GM19328 (cell line): ENCODE results near the gene CLEC16A.
A peak's percentile ranks its signal among the peaks of the same experiment; 100 is the strongest.
"Not testable (repeated sequence)": the region's sequence is repeated elsewhere in the genome, so short reads cannot be mapped to it uniquely, and the experiment has no call there.

Source experiments
- ATAC-seq: cut with Tn5 transposase; IDR thresholded peaks from one replicate; pipeline ENCODE4 v1.9.1; 2021; ENCODE audit warnings: mild to moderate bottlenecking, moderate library complexity; ENCODE audit not compliant: unreplicated experiment

The CLEC16A gene

GRCh38 chr16:10965440-10966061 lies 21.2 kb downstream of the CLEC16A start:
- ATAC-seq = peak; percentile 53

GRCh38 chr16:10966129-10966528 lies 21.8 kb downstream of the CLEC16A start:
- ATAC-seq = no peak

DNA sequence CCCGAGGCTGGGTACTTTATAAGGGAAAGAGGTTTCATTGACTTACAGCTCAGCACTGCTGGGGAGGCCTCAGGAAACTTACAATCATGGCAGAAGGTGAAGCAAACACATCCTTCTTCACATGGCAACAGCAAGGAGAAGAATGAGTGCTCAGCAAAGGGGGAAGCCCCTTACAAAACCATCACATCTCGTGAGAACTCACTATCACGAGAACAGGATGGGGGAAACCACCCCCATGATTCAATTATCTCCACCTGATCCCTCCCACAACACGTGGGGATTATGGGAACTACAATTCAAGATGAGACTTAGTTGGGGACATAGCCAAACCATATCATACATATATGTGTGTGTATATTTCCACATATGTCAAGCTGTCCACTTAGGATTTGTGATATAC lies 22.2 kb downstream of the CLEC16A start:
- not testable (repeated sequence) for ATAC-seq

GRCh38 chr16:10967986-10968385 lies 23.6 kb downstream of the CLEC16A start:
- ATAC-seq = no peak

DNA sequence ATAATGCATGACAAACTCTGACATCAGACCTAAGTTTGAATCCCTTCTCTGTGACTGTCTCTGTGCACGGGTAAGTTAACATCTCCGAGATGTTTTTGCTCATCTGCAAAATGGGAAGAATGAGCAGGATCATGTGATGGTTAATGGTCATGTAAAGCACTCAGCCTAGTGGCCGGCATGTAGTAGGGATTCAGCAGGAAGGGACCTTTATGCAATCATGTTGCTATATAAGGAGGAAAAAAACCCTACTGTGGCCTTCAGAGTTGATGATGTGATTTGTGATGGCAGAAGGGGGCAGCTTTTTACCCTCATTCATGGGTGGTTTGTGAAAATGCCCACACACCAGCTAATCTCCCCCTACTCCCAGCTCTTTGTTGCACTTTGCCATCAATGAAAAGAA lies 24.1 kb downstream of the CLEC16A start:
- no peak for ATAC-seq

DNA sequence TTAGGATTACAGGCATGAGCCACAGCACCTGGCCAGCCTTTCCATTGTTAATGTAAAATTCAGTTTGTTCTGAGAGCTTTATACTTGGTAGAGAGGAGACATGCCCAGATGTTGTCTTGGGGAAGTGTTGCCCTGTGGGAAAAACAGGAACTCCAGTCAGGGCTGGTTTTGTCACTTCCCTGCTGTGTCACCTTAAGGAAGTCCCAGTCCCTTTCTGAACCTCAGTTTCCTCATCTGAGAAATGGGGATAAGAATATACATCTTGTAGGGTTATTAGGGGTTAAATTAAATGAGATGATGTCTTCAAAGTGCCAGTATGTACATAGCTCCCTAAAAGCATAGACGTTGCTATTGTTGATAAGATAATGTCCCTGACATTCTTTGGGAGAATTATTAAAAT lies 25.3 kb downstream of the CLEC16A start:
- no peak for ATAC-seq

DNA sequence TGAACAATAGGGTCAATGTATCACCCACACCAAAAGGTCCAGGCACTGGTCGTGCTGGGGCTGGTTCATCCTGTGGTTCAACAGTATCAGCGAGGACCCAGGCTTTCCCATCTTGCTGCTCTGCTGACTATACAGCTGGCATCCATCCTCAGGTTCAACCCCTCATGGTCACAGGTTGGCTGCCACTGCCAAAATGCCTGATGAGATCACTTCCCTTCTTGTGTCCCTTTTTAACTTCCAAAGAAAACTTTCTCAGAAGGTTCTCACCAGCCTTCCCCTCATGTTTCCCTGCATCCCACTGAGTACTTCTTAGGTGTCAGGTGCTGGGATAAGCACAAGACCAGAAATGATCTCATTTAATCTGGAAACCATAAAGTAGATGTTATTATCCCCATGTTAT lies 25.7 kb downstream of the CLEC16A start:
- ATAC-seq = no peak

GRCh38 chr16:10971560-10971961 lies 27.2 kb downstream of the CLEC16A start:
- ATAC-seq = no peak

- no peak for ATAC-seq
Measured at GRCh38 chr16:10972108-10972818, 27.9 kb downstream of the CLEC16A start.

GRCh38 chr16:10972819-10973464 lies 28.6 kb downstream of the CLEC16A start:
- ATAC-seq = no peak

DNA sequence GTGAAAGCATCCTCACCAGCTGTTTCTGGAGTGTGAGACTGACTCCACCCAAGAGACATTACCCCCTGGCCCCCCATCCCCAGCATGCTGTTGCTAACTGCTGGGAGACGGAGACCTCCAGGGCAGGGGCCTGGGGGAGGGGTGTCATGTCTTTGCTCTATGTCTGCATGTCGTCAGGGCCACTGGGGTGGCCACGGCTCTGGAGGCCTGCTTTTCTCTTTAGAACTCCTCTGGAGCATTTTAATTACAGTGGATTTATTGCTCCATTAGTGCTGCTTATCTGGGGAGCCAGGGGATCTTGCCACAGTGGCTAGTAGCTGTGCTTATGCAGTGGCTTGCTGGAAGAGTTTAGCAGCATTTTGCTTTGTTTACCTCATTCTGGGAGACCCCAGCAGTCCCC lies 32.3 kb downstream of the CLEC16A start:
- ATAC-seq = no peak

GRCh38 chr16:10978124-10978523 lies 33.8 kb downstream of the CLEC16A start:
- no peak for ATAC-seq

GRCh38 chr16:10978871-10979446 lies 34.6 kb downstream of the CLEC16A start:
- no peak for ATAC-seq

- ATAC-seq = no peak
Measured at GRCh38 chr16:10979717-10980601, 35.6 kb downstream of the CLEC16A start.

DNA sequence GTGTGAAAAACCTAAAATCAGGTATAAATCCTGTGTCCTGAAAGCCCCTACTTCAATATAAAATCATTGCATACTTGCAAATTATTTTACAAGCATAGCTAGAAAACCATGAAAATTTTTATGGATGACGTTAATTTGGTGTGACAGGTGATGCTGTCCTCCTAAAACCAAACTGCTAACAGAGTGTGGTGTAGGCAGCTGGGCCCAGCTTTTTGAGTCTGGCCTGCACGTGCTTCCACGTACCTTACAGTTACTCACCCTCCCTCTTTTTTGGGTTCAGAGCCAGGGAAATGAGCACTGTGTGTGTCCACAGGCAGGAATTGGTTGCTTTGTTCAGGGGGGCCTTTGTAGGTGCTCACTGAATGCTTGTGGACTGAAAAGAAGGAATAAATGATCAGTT lies 36.4 kb downstream of the CLEC16A start:
- ATAC-seq = no peak

GRCh38 chr16:10981697-10982216 lies 37.4 kb downstream of the CLEC16A start:
- ATAC-seq = peak; percentile 54

DNA sequence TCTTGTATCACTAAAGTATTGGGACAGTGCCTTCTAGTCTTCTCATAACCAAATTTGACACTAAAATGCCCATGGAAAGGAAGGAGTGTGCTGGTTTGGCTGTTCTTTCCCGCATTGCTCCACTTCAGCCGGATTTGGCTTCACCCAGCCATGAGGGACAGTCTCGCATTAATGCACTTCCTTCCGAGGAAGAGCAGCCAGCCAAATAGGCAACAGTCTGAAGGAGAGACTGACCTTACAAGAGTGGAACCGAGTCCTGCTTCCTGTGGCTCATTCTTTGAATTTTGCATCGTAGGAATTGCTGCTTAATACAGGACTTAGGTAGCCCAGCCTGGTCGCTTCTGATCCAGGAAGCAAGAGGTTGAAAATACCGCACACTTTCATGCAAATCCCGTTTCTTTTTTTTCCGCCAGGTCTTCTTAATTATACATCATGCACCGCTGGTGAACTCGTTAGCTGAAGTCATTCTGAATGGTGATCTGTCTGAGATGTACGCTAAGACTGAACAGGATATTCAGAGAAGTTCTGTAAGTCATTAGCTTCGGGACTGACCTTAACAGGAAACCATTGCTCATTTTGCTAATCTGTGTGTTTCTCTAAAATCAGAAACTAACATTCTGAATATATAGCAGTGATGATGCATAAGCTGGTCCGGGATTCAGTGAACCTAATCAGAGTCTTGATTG lies 38.2 kb downstream of the CLEC16A start:
- ATAC-seq = no peak

- ATAC-seq = no peak
Measured at GRCh38 chr16:10983159-10983558, 38.8 kb downstream of the CLEC16A start.

DNA sequence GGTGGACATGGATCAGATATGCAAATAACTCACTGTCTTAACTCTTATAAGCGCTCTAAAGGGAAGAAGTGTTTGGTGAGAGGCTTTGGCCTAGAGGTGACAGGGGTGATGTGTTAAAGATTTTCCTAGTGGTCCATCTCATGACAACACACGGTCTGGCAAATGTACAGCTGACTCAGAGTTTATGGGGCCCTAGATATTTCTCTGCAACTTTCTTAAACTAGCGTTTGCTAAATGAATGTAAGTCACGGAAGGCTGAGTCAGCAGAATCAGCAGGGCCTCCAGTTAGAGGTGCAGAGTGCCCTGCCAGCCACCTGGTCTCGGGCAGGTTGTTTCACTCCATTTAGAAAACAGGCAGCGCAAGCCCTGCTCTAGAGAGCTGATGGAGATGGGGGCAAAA lies 40.1 kb downstream of the CLEC16A start:
- no peak for ATAC-seq
